ENCODE data around the gene IZUMO1.
A peak's percentile ranks its signal among the peaks of the same experiment; 100 is the strongest.

The IZUMO1 gene

GRCh38 chr19:48756686-48757085 lies 10.0 kb upstream of the IZUMO1 start:
- DNase-seq = no peak

GRCh38 chr19:48756212-48756611 lies 9.5 kb upstream of the IZUMO1 start:
- DNase-seq = no peak

GRCh38 chr19:48755787-48756186 lies 9.1 kb upstream of the IZUMO1 start:
- no peak for DNase-seq

- DNase-seq = peak; percentile 82
These were observed 8.5 kb upstream of the IZUMO1 start, which contains the start of gene FGF21 for GRCh38 chr19:48755084-48755641. FGF21 (plus strand) TSS chr19:48755524; CDS start chr19:48756237, 713 bp downstream.

DNA sequence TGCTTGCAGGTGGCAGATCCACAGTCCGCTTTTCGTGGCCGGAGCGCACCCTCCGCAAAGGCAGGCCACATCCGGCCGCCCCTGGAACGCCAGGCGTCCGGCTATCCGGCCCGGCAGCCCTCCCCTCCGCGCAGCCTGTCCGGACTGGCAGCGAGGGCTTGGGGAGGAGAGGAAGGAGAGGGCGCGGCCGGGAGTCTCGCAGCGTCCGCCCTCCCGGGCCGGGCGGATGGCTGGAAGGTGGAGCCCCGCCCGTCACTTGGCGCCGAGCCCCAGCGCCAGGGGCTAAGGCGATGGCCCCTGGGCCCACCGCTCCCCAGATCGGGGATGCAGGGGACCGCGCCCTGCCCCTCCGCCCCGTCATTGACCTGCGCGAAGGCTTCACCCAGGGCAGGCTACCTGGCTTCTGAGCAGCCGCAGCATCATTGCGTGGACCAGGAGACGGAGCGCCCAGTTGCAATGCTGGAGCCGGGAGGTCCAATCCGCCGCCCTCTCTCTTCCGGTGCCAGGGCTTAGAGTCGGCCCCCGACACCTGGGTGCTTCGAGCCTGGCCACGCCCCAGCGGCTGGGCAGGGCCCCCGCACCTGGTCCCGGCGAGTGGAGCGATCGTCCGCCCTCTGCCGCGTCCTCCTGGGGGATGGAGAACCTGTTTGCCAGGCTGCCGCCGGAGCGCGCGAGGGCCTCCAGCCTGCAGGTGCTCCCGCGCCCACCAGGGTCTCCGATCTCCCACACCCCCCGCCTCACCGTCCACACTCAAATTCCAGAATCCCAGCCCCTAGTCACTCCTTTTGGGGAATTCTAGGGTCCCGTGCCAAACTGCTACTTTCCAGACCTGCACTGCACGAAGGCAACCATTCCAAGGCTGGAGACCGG lies 6.0 kb upstream of the IZUMO1 start, which contains the start of gene FUT1:
TSS of gene FUT1 (minus strand) at position 146 of the 870 bp plus-strand sequence. CDS start 1,360 bp downstream, outside the sequence.
- DNase-seq = peak; percentile 95

DNA sequence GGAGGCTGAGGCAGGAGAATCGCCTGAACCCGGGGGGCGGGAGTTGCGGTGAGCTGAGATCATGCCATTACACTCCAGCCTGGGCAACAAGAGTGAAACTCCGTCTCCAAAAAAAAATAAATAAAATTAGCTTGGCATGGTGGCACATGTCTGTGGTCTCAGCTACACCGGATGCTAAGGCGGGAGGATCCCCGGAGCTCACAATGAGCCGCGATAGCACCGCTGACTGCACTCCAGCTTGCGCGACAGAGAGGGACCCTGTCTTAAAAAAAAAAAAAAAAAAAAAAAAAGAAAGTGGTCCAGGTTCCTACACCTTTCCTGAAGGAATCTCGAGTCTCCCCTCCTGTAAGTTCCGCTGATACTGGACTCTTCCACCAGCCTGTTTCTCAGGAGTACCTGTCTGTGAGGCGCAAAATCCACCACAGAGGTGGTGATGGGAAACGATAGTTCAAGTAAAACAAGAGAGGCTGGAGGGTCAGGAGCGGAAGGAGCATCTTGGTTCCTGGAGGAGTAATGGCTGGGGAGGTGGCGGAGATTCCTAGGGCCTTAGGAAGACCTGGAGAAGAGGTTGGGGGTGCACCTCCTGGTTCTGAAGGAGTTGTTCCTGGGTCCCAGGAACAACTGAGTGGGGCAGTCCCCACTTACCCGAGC lies 5.3 kb upstream of the IZUMO1 start:
- no peak for DNase-seq

- no peak for DNase-seq
These were observed 4.2 kb upstream of the IZUMO1 start for GRCh38 chr19:48750771-48751504.

DNA sequence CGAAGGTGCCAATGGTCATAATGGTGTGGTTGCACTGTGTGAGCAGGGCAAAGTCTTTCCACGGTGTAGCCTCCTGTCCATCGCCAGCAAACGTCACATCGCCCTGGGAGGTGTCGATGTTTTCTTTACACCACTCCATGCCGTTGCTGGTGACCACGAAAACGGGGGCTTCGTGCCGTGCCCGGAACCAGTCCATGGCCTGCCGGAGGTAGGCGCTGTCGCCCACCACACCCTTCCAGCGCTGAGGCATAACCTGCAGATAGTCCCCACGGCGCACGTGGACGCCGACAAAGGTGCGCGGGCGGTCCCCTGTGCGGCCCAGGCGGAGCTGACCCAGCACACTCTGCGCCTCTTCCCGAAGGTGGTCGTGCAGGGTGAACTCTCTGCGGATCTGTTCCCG lies 3.6 kb upstream of the IZUMO1 start:
- DNase-seq = no peak

GRCh38 chr19:48749571-48750198 lies 3.0 kb upstream of the IZUMO1 start:
- no peak for DNase-seq

GRCh38 chr19:48746110-48746509 lies 599 bp downstream of the IZUMO1 start:
- DNase-seq = no peak

- DNase-seq = no peak
These were observed 1.3 kb downstream of the IZUMO1 start for GRCh38 chr19:48745208-48745995.

DNA sequence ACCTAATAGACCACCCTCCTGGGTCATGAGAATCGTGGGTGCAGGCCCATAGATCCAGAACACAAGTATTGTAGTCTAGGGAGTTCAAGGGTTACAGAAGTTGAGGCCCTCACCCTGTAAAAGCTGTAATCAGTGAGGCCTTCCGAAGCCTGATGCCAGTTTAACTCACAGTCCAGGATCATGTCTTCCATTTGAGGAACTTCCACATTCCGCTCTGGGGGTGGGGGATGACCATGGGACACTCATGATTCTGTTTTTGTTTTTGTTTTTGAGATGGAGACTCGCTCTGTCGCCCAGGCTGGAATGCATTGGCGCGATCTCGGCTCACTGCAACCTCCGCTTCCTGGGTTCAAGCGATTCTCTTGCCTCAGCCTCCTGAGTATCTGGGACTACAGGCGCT lies 4.6 kb downstream of the IZUMO1 start:
- no peak for DNase-seq

DNA sequence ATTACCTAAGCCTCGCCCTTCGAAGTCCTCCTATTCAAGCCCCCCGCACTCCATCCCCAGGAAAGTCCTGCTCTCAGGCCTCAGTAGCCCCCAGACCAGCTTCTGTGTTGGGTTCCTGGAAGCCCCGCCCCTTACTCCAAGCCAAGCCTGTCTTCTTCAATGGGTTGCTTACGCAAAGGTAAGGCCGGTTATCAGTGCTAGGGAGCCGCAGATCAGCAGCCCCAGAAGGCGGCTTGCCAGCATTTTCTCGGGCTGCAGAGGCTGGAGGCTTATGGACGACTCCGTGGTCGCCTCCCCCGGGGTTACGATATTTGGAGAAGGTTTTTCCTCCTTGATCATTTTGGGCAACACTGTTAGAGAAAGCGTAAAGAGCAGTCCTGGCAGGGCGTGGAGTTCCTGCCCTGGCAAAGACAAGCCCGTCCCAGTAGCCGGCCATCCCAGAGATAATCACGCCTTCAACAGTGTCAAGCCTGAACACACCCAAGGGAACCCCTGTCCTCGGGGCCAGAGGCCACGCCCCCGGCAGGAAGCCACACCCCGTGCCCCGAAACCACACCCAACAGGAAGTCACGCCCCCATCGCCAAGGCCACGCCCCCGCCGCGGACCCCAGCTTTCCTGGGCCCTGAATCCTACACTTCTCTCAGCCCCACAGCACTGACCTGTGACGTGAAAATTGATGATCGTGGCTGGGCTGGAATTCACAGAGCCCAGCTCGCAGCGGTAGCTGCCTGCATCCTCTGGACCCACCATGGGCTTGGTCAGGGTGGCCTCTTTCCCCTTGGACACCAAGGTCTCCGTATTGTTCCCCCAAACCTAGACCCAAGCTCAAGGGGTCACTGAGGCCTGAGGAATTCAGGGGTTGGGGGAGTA lies 5.3 kb downstream of the IZUMO1 start:
- no peak for DNase-seq

- no peak for DNase-seq
These were observed 6.3 kb downstream of the IZUMO1 start, which contains the start of gene RASIP1 for GRCh38 chr19:48740164-48740972. RASIP1 (minus strand) TSS chr19:48740610; CDS start chr19:48740282, 328 bp downstream.

- DNase-seq = no peak
These were observed 7.1 kb downstream of the IZUMO1 start for GRCh38 chr19:48739404-48740163.

DNA sequence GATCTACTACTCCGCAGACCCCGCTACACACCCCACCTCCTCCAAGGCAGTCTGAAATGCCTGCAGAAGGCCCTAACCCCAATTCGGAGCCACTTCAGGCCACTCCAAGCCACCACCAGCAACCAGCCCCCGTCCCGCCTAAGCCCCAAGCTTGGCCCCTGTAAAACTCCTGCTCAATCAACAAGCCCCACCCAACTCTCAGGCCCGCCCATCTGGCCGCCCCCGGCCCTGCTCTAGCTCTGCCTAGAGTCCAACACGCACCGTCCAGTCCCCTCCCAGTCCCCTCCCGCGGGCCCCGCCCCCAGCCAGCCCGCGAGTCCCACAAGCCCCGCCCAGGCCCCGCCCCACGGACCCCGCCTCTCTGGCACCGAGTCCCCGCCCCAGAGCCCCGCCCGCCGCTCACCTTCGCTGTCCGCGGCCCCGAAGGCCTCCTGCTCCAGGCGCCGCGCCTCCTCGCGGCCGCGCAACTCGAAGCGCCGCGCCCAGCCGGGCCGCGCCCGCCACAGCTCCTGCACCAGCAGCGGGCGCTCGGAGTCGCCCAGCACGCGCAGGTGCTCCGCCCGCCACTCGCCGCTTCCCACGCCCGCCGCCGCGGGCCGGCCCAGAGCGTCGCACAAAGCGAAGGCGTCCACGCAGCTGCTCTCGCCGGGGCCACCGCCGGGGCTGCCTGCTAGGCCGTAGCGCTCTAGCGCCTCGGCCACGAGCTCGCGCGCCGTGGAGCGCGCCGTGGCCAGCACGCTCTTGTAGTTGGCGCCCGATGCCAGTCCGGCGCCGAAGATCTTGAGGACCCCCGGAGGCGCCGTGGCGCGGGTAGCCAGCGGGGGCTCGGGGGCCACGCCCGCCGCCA lies 7.9 kb downstream of the IZUMO1 start:
- peak; percentile 85 for DNase-seq

DNA sequence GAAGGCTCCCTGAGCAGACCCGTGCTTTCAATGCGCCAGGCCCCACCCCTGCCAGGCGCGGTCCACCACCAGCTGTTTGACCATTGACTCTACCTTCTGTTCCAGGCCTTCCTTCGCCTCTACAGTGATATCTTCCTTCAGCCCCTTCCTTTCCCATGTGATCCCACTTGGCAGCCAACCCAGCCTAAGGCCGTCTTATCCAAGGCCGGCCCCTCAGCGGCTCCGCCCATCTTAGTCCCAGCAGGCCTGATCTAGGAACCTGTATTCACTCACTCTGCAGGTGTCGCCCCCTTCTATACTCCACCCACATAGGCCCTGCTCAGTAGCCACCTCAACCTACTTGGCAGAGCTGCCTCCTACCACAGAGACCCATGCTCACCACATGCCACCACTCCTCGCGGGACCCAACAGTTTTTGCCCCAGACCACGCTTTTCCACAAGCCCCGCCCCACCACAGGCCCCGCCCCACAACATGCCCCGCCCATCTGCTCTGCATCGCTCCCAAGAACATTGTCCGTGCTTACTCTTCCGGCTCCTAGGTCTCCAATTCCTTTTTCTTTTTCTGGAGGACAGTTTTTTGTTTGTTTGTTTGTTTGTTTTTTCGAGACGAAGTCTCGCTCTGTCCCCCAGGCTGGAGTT lies 9.2 kb downstream of the IZUMO1 start:
- DNase-seq = no peak

Data from NCI-H510A (cell line).